HepG2 (cell line): ENCODE measurements around the gene COPS6. TPM values are rescaled to one million over a fixed set of nuclear protein-coding genes. Genes with fewer than 3 reads are reported as not detected.

Experiments used
- CHD2 ChIP-seq: IDR thresholded peaks from 2 replicates; pipeline ENCODE4 v1.6.1; 2011; ENCODE audit warnings: low read depth, low read length, improper control_type of control experiment
- CREB3 ChIP-seq: sonication (generic); formaldehyde crosslinking; IDR thresholded peaks from 2 replicates; pipeline ENCODE4 v1.5.0; 2020; ENCODE audit warnings: missing genetic modification reagents
- DR1 ChIP-seq: sonication (generic); formaldehyde crosslinking; IDR thresholded peaks from 2 replicates; pipeline ENCODE4 v1.8.0; 2021; ENCODE audit warnings: mild to moderate bottlenecking, missing genetic modification reagents, inconsistent platforms
- GABPB1 ChIP-seq: IDR thresholded peaks from 2 replicates; pipeline ENCODE4 v1.6.1; 2016; ENCODE audit warnings: mild to moderate bottlenecking, missing genetic modification reagents, moderate library complexity, missing compliant biosample characterization
- HDAC6 ChIP-seq: fragments of 200-600 bp; sonication (generic); IDR thresholded peaks from 2 replicates; pipeline ENCODE4 v1.7.0; 2017; ENCODE audit warnings: mild to moderate bottlenecking, antibody characterized with exemption, low read length, low read depth
- ISX ChIP-seq: sonication (generic); formaldehyde crosslinking; conservative IDR thresholded peaks from 2 replicates; pipeline ENCODE4 v1.5.0; 2020; ENCODE audit warnings: missing genetic modification reagents
- KDM5B ChIP-seq: sonication (generic); formaldehyde crosslinking; IDR thresholded peaks from 2 replicates; pipeline ENCODE4 v1.4.0; 2020; ENCODE audit warnings: missing genetic modification reagents, mild to moderate bottlenecking, borderline replicate concordance
- MXD1 ChIP-seq: sonication (generic); formaldehyde crosslinking; IDR thresholded peaks from 2 replicates; pipeline ENCODE4 v1.4.0; 2020; ENCODE audit warnings: mild to moderate bottlenecking, missing genetic modification reagents
- MXD4 ChIP-seq: IDR thresholded peaks from 2 replicates; pipeline ENCODE4 v1.6.1; 2016; ENCODE audit warnings: mild to moderate bottlenecking, missing biosample characterization, missing genetic modification reagents
- PTBP1 ChIP-seq: fragments of 200-400 bp; formaldehyde crosslinking; IDR thresholded peaks from 2 replicates; pipeline ENCODE4 v1.6.1; 2018; ENCODE audit warnings: low read length, low read depth; ENCODE audit not compliant: poor library complexity, severe bottlenecking
- SIX4 ChIP-seq: sonication (generic); formaldehyde crosslinking; IDR thresholded peaks from 2 replicates; pipeline ENCODE4 v1.4.0; 2020; ENCODE audit warnings: missing genetic modification reagents
- SOX6 ChIP-seq, 2 experiments: fragments of 450-650 bp in 1 of 2; sonication (generic) in 1 of 2; formaldehyde crosslinking in 1 of 2; IDR thresholded peaks; 2 replicates each; pipeline versions ENCODE4 v1.4.0 to v1.6.1; 2017 to 2020; ENCODE audit warnings: antibody characterized with exemption in 1 of 2, mild to moderate bottlenecking in 1 of 2, missing genetic modification reagents in 1 of 2
- SP2 ChIP-seq: sonication (generic); formaldehyde crosslinking; IDR thresholded peaks from 2 replicates; pipeline ENCODE4 v1.5.1; 2020; ENCODE audit warnings: mild to moderate bottlenecking, missing genetic modification reagents
- STAT5B ChIP-seq: sonication (generic); formaldehyde crosslinking; IDR thresholded peaks from 2 replicates; pipeline ENCODE4 v1.4.0; 2020; ENCODE audit warnings: missing genetic modification reagents
- ZBTB42 ChIP-seq: sonication (generic); formaldehyde crosslinking; IDR thresholded peaks from 2 replicates; pipeline ENCODE4 v1.5.0; 2020; ENCODE audit warnings: mild to moderate bottlenecking, missing genetic modification reagents
- ZFP36L1 ChIP-seq: sonication (generic); formaldehyde crosslinking; IDR thresholded peaks from 2 replicates; pipeline ENCODE4 v1.8.0; 2022; ENCODE audit warnings: mild to moderate bottlenecking, missing genetic modification reagents, moderate library complexity
- ZNF234 ChIP-seq: sonication (generic); formaldehyde crosslinking; conservative IDR thresholded peaks from 2 replicates; pipeline ENCODE4 v1.5.1; 2020; ENCODE audit warnings: mild to moderate bottlenecking, missing genetic modification reagents
- ZNF281 ChIP-seq: sonication (generic); formaldehyde crosslinking; IDR thresholded peaks from 2 replicates; pipeline ENCODE4 v1.4.0; 2020; ENCODE audit warnings: missing genetic modification reagents, borderline replicate concordance
- ZNF569 ChIP-seq: sonication (generic); formaldehyde crosslinking; IDR thresholded peaks from 2 replicates; pipeline ENCODE4 v1.5.0; 2020; ENCODE audit warnings: mild to moderate bottlenecking, missing genetic modification reagents, moderate library complexity, borderline replicate concordance
- ZSCAN12 ChIP-seq: sonication (generic); formaldehyde crosslinking; IDR thresholded peaks from 2 replicates; pipeline ENCODE4 v1.9.0; 2021; ENCODE audit warnings: mild to moderate bottlenecking, missing genetic modification reagents
- ZSCAN30 ChIP-seq: sonication (generic); formaldehyde crosslinking; IDR thresholded peaks from 2 replicates; pipeline ENCODE4 v1.5.0; 2020; ENCODE audit warnings: mild to moderate bottlenecking, missing genetic modification reagents
- polyA plus RNA-seq, 8 experiments: library from polyadenylated mRNA; depleted of rRNA in 3 of 8; stranded (reverse) in 7 of 8; unstranded in 1 of 8; fragments of >200 nt; fragmentation: Illumina TruSeq in 4 of 8; extraction: Trizol in 4 of 8; gene quantifications; 2 replicates each; pipeline versions ENCODE4 v1.2.1 to v1.2.3, GENCODE V29; 2011 to 2016; ENCODE audit warnings: low read depth in 4 of 8, missing spikeins in 1 of 8, mixed read lengths in 1 of 8; ENCODE audit not compliant: insufficient read depth in 1 of 8
- total RNA-seq, 5 experiments: library from RNA; depleted of rRNA; stranded (reverse); fragments of >200 nt; fragmentation: Illumina TruSeq; extraction: Trizol; gene quantifications; 2 replicates each; pipeline ENCODE4 v1.2.3, GENCODE V29; 2016; ENCODE audit warnings: low read depth in 1 of 5
- TF ChIP-seq, protein P1 (sequence below): sonication (generic); formaldehyde crosslinking; IDR thresholded peaks from 2 replicates; pipeline ENCODE4 v1.4.0; 2020; ENCODE audit warnings: missing genetic modification reagents
- TF ChIP-seq, protein P2 (sequence below): sonication (generic); formaldehyde crosslinking; IDR thresholded peaks from 2 replicates; pipeline ENCODE4 v1.4.0; 2020; ENCODE audit warnings: missing genetic modification reagents

COPS6 gene
- total and polyA plus RNA-seq, 2 of the 13 experiments (the other 11 are each of a cell fraction or from before 2014, with no cell fraction given) = 33.4 to 117 TPM

- TF ChIP-seq ISX (CRISPR knock-in tag) = peak; percentile 28; the same call in 1 of the 2 replicates
- TF ChIP-seq, protein P1, sequence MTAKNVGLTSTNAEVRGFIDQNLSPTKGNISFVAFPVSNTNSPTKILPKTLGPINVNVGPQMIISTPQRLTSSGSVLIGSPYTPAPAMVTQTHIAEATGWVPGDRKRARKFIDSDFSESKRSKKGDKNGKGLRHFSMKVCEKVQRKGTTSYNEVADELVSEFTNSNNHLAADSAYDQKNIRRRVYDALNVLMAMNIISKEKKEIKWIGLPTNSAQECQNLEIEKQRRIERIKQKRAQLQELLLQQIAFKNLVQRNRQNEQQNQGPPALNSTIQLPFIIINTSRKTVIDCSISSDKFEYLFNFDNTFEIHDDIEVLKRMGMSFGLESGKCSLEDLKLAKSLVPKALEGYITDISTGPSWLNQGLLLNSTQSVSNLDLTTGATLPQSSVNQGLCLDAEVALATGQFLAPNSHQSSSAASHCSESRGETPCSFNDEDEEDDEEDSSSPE (CRISPR knock-in tag) = peak; percentile 91
- peak; percentile 79 for TF ChIP-seq SP2
- no peak for TF ChIP-seq HDAC6
- TF ChIP-seq ZBTB42 (CRISPR knock-in tag) = no peak; the same call in 1 of the 2 replicates
- peak; percentile 71; the same call in 1 of the 2 replicates for TF ChIP-seq ZFP36L1 (CRISPR knock-in tag)
- TF ChIP-seq, protein P2, sequence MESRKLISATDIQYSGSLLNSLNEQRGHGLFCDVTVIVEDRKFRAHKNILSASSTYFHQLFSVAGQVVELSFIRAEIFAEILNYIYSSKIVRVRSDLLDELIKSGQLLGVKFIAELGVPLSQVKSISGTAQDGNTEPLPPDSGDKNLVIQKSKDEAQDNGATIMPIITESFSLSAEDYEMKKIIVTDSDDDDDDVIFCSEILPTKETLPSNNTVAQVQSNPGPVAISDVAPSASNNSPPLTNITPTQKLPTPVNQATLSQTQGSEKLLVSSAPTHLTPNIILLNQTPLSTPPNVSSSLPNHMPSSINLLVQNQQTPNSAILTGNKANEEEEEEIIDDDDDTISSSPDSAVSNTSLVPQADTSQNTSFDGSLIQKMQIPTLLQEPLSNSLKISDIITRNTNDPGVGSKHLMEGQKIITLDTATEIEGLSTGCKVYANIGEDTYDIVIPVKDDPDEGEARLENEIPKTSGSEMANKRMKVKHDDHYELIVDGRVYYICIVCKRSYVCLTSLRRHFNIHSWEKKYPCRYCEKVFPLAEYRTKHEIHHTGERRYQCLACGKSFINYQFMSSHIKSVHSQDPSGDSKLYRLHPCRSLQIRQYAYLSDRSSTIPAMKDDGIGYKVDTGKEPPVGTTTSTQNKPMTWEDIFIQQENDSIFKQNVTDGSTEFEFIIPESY (CRISPR knock-in tag) = peak; percentile 82
- peak; percentile 67; the same call in 1 of the 2 replicates for TF ChIP-seq ZSCAN30 (CRISPR knock-in tag)
- TF ChIP-seq ZNF569 = no peak
- peak; percentile 96 for TF ChIP-seq MXD4 (CRISPR knock-in tag)
- peak; percentile 99 for TF ChIP-seq GABPB1 (CRISPR knock-in tag)
- TF ChIP-seq ZNF281 = peak; percentile 33; the same call in 1 of the 2 replicates
- TF ChIP-seq CREB3 (CRISPR knock-in tag) = no peak
- 0 out of 2 replicates have a peak, but pooled peaks have one; percentile 48 for TF ChIP-seq SIX4 (CRISPR knock-in tag)
- peak; percentile 94 for TF ChIP-seq MXD1 (CRISPR knock-in tag)
- TF ChIP-seq DR1 = peak; percentile 85
- no peak for TF ChIP-seq ZNF234
- TF ChIP-seq STAT5B (CRISPR knock-in tag) = peak; percentile 73; the same call in 1 of the 2 replicates
- TF ChIP-seq CHD2 = no peak; the same call in 1 of the 2 replicates
- no peak for TF ChIP-seq PTBP1
- TF ChIP-seq SOX6 (IDR thresholded peaks at IDR 0.05) = no peak
- TF ChIP-seq SOX6 (CRISPR knock-in tag; IDR thresholded peaks at IDR 0.05) = peak; percentile 95
- no peak for TF ChIP-seq ZSCAN12 (CRISPR knock-in tag)
- peak; percentile 92 for TF ChIP-seq KDM5B (CRISPR knock-in tag)
Observed at GRCh38 chr7:100081535-100082102, 7.2 kb upstream of the COPS6 start, which contains the start of gene ZNF3 (continued).
